ENCODE measurements around the gene NPR1.
"Not testable (repeated sequence)": the region's sequence is repeated elsewhere in the genome, so short reads cannot be mapped to it uniquely, and the experiment has no call there.

DNA sequence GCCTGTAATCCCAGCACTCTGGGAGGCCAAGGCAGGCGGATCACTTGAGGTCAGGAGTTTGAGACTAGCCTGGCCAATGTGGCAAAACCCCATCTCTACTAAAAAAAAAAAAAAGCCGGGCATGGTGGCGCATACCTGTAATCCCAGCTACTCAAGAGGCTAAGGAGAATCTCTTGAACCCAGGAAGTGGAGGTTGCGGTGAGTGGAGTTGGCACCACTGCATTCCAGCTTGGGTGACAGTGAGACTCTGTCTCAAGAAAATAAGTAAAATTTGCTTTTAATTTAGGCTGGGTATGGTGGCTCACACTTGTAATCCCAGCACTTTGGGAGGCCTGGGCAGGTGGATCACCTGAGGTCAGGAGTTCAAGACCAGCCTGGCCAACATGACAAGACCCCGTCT is 38.3 kb upstream of the NPR1 start:
- not testable (repeated sequence) for TF ChIP-seq ZMYM3, TAF1 (CRISPR knock-in tag; IDR thresholded peaks at IDR 0.05)

Measured in HepG2 (cell line).